ENCODE data around the gene PITPNM1.
"Not testable (repeated sequence)": the region's sequence is repeated elsewhere in the genome, so short reads cannot be mapped to it uniquely, and the experiment has no call there.

DNA sequence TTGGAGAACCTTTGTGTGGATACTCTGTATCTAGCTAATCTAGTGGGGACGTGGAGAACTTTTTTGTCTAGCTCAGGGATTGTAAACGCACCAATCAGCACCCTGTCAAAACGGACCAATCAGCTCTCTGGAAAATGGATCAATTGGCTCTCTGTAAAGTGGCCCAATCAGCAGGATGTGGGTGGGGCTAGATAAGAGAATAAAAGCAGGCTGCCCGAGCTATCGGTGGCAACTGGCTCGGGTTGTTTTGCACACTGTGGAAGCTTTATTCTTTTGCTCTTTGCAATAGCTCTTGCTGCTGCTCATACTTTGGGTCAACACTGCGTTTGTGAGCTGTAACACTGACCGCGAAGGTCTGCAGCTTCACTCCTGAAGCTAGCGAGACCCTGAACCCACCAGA is 28.5 kb downstream of the PITPNM1 start:
- TF ChIP-seq, protein P1, sequence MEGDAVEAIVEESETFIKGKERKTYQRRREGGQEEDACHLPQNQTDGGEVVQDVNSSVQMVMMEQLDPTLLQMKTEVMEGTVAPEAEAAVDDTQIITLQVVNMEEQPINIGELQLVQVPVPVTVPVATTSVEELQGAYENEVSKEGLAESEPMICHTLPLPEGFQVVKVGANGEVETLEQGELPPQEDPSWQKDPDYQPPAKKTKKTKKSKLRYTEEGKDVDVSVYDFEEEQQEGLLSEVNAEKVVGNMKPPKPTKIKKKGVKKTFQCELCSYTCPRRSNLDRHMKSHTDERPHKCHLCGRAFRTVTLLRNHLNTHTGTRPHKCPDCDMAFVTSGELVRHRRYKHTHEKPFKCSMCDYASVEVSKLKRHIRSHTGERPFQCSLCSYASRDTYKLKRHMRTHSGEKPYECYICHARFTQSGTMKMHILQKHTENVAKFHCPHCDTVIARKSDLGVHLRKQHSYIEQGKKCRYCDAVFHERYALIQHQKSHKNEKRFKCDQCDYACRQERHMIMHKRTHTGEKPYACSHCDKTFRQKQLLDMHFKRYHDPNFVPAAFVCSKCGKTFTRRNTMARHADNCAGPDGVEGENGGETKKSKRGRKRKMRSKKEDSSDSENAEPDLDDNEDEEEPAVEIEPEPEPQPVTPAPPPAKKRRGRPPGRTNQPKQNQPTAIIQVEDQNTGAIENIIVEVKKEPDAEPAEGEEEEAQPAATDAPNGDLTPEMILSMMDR (optimal IDR thresholded peaks at IDR 0.05 in 1 of 3, IDR thresholded peaks at IDR 0.05 in 1 of 3, conservative IDR thresholded peaks at IDR 0.05 in 1 of 3; ENCODE audit: extremely low read depth in 1 of 3, insufficient read depth in 2 of 3, low read length in 3 of 3) = not testable (repeated sequence)
- TF ChIP-seq EZH2 (IDR thresholded peaks at IDR 0.05; ENCODE audit: low read length) = not testable (repeated sequence)
